Nephron (organoid): ENCODE data around the gene PANK1.

Source experiments
- H3K27ac Mint-ChIP-seq, 3 experiments: 2 replicates each; pipeline ENCODE4 v1.8.0; 2020; ENCODE audit warnings: mixed read lengths in 3 of 3, mild to moderate bottlenecking in 2 of 3, moderate library complexity in 1 of 3
- H3K27me3 Mint-ChIP-seq: 2 replicates; pipeline ENCODE4 v1.8.0; 2021; ENCODE audit warnings: low read depth, mild to moderate bottlenecking, moderate library complexity, mixed read lengths
- H3K36me3 Mint-ChIP-seq: 2 replicates; pipeline ENCODE4 v1.8.0; 2020; ENCODE audit warnings: low read depth, mixed read lengths
- H3K4me1 Mint-ChIP-seq: 2 replicates; pipeline ENCODE4 v1.8.0; 2020; ENCODE audit warnings: mixed read lengths
- H3K4me3 Mint-ChIP-seq, 3 experiments: 2 replicates each; pipeline ENCODE4 v1.8.0; 2020; ENCODE audit warnings: mild to moderate bottlenecking in 3 of 3, mixed read lengths in 3 of 3, moderate library complexity in 2 of 3
- H3K9me3 Mint-ChIP-seq: 2 replicates; pipeline ENCODE4 v1.8.0; 2020; ENCODE audit warnings: mixed read lengths
- CTCF ChIP-seq, 3 experiments: fragments of 200-600 bp; sonication (generic); IDR thresholded peaks; one replicate each; pipeline ENCODE4 v1.5.0; 2021; ENCODE audit warnings: antibody characterized with exemption in 3 of 3; ENCODE audit not compliant: unreplicated experiment in 3 of 3

Gene PANK1

GRCh38 chr10:89566095-89566950, 78.7 kb downstream of the PANK1 start:
- Mint-ChIP-seq H3K4me3 (no peak overlapping the region), H3K27ac (peak overlapping the region; percentile 39 to 69 (median 55)), H3K4me1 (peaks cover 23% of the 10 kb centered on the region), H3K9me3 (no peaks in the 10 kb centered on the region), H3K36me3 (no peaks in the 10 kb centered on the region), H3K27me3 (no peaks in the 10 kb centered on the region)
- no peak for TF ChIP-seq CTCF (IDR thresholded peaks at IDR 0.05; ENCODE audit: unreplicated experiment in 3 of 3)

- Mint-ChIP-seq H3K27me3 (no peaks in the 10 kb centered on the region), H3K9me3 (no peaks in the 10 kb centered on the region)
Measured at GRCh38 chr10:89565180-89565579, 79.9 kb downstream of the PANK1 start.

GRCh38 chr10:89563861-89564478, 81.1 kb downstream of the PANK1 start:
- no peaks in the 10 kb centered on the region for H3K9me3 Mint-ChIP-seq
- no peaks in the 10 kb centered on the region for H3K36me3 Mint-ChIP-seq
- H3K4me1 Mint-ChIP-seq, result peaks cover 23% of the 10 kb centered on the region
- H3K27ac Mint-ChIP-seq, result peak overlapping the region in 2 of 3 experiments; percentile 2 to 77
- no peaks in the 10 kb centered on the region for H3K27me3 Mint-ChIP-seq
- no peak overlapping the region for H3K4me3 Mint-ChIP-seq
- peak; percentile 70 to 85 (median 73) for TF ChIP-seq CTCF (IDR thresholded peaks at IDR 0.05; ENCODE audit: unreplicated experiment in 3 of 3)

More at GRCh38 chr10:89565180-89565579, 79.9 kb downstream of the PANK1 start:
- Mint-ChIP-seq H3K27ac (peak overlapping the region in 1 of 3 experiments; percentile 41), H3K4me1 (peaks cover 23% of the 10 kb centered on the region), H3K4me3 (no peak overlapping the region), H3K36me3 (no peaks in the 10 kb centered on the region)
- TF ChIP-seq CTCF (IDR thresholded peaks at IDR 0.05; ENCODE audit: unreplicated experiment in 3 of 3), result no peak

- no peaks in the 10 kb centered on the region for H3K27me3 Mint-ChIP-seq
- no peak for TF ChIP-seq CTCF (IDR thresholded peaks at IDR 0.05; ENCODE audit: unreplicated experiment in 3 of 3)
- H3K9me3 Mint-ChIP-seq, result no peaks in the 10 kb centered on the region
- peaks cover 23% of the 10 kb centered on the region for H3K4me1 Mint-ChIP-seq
- no peaks in the 10 kb centered on the region for H3K36me3 Mint-ChIP-seq
- no peak overlapping the region for H3K4me3 Mint-ChIP-seq
- H3K27ac Mint-ChIP-seq, result no peak overlapping the region
Measured at GRCh38 chr10:89563311-89563710, 81.7 kb downstream of the PANK1 start.

GRCh38 chr10:89556600-89556999, 88.4 kb downstream of the PANK1 start:
- Mint-ChIP-seq H3K27ac (no peak overlapping the region), H3K36me3 (no peaks in the 10 kb centered on the region), H3K4me3 (no peak overlapping the region), H3K4me1 (no peaks in the 10 kb centered on the region), H3K27me3 (no peaks in the 10 kb centered on the region), H3K9me3 (no peaks in the 10 kb centered on the region)
- TF ChIP-seq CTCF (IDR thresholded peaks at IDR 0.05; ENCODE audit: unreplicated experiment in 3 of 3), result no peak
